Stomach smooth muscle (tissue), 2 donors: ENCODE data around the gene DDR2.

ENCODE experiments used
- H3K27ac ChIP-seq: one replicate; pipeline ENCODE4 v1.7.0; 2013; ENCODE audit warnings: mild to moderate bottlenecking, low read length, inconsistent platforms
- H3K27me3 ChIP-seq, 2 donors: one replicate each; pipeline ENCODE4 v1.7.0; 2013; ENCODE audit warnings: low read length in 2 of 2; ENCODE audit not compliant: insufficient read depth in 2 of 2, control insufficient read depth in 1 of 2
- H3K36me3 ChIP-seq, 2 donors: one replicate each; pipeline ENCODE4 v1.7.0; 2013; ENCODE audit warnings: low read length in 2 of 2; ENCODE audit not compliant: control insufficient read depth in 2 of 2, insufficient read depth in 2 of 2
- H3K4me1 ChIP-seq: one replicate; pipeline ENCODE4 v1.7.0; 2013; ENCODE audit warnings: low read length; ENCODE audit not compliant: control insufficient read depth, insufficient read depth
- H3K4me3 ChIP-seq, 2 donors: one replicate each; pipeline ENCODE4 v1.7.0; 2013; ENCODE audit warnings: low read length in 2 of 2
- H3K9ac ChIP-seq, 2 donors: one replicate each; pipeline ENCODE4 v1.7.0; 2013; ENCODE audit warnings: low read length in 2 of 2, mild to moderate bottlenecking in 1 of 2
- H3K9me3 ChIP-seq, 2 donors: one replicate each; pipeline ENCODE4 v1.7.0; 2013; ENCODE audit warnings: low read length in 2 of 2; ENCODE audit not compliant: control insufficient read depth in 2 of 2
- donor health status: healthy.
- donor health status: Pancreatic carcinoma.

The DDR2 gene

GRCh38 chr1:162671664-162672410 lies 39.6 kb downstream of the DDR2 start:
- Histone ChIP-seq H3K27me3 (no peaks in the 10 kb centered on the region), H3K4me1 (peaks cover 26% of the 10 kb centered on the region), H3K36me3 (peaks cover 0 to 2% of the 10 kb centered on the region in 2 donors), H3K9me3 (no peaks in the 10 kb centered on the region), H3K9ac (no peak overlapping the region), H3K27ac (peak overlapping the region; percentile 80), H3K4me3 (no peak overlapping the region)

GRCh38 chr1:162672622-162673260 lies 40.5 kb downstream of the DDR2 start:
- peaks cover 33% of the 10 kb centered on the region for H3K4me1 ChIP-seq
- peak overlapping the region; percentile 19 for H3K27ac ChIP-seq
- H3K36me3 ChIP-seq: no peaks in the 10 kb centered on the region
- no peak overlapping the region for H3K4me3 ChIP-seq
- no peaks in the 10 kb centered on the region for H3K27me3 ChIP-seq
- no peaks in the 10 kb centered on the region for H3K9me3 ChIP-seq
- no peak overlapping the region for H3K9ac ChIP-seq

GRCh38 chr1:162674034-162674608 lies 41.9 kb downstream of the DDR2 start:
- Histone ChIP-seq H3K4me3 (no peak overlapping the region), H3K9me3 (no peaks in the 10 kb centered on the region), H3K4me1 (peaks cover 43% of the 10 kb centered on the region), H3K27me3 (no peaks in the 10 kb centered on the region), H3K27ac (peak overlapping the region; percentile 19), H3K36me3 (no peaks in the 10 kb centered on the region), H3K9ac (no peak overlapping the region)

- Histone ChIP-seq H3K9me3 (no peaks in the 10 kb centered on the region), H3K4me1 (peaks cover 37% of the 10 kb centered on the region), H3K27me3 (no peaks in the 10 kb centered on the region), H3K36me3 (no peaks in the 10 kb centered on the region), H3K4me3 (peak overlapping the region in 1 of 2 donors; percentile 4), H3K27ac (peak overlapping the region; percentile 69), H3K9ac (no peak overlapping the region)
Measured at GRCh38 chr1:162676087-162676486, 43.8 kb downstream of the DDR2 start.

GRCh38 chr1:162676750-162677149 lies 44.5 kb downstream of the DDR2 start:
- Histone ChIP-seq H3K4me1 (peaks cover 37% of the 10 kb centered on the region), H3K27me3 (no peaks in the 10 kb centered on the region), H3K9ac (peak overlapping the region; percentile 3 to 8), H3K27ac (peak overlapping the region; percentile 69), H3K4me3 (peak overlapping the region in 1 of 2 donors; percentile 44), H3K9me3 (no peaks in the 10 kb centered on the region), H3K36me3 (no peaks in the 10 kb centered on the region)

GRCh38 chr1:162677607-162678371 lies 45.5 kb downstream of the DDR2 start:
- Histone ChIP-seq H3K4me1 (peaks cover 40% of the 10 kb centered on the region), H3K9me3 (no peaks in the 10 kb centered on the region), H3K9ac (peak overlapping the region in 1 of 2 donors; percentile 8), H3K36me3 (no peaks in the 10 kb centered on the region), H3K27me3 (no peaks in the 10 kb centered on the region), H3K4me3 (no peak overlapping the region), H3K27ac (peak overlapping the region; percentile 69)

GRCh38 chr1:162678439-162678838 lies 46.2 kb downstream of the DDR2 start:
- Histone ChIP-seq H3K4me1 (peaks cover 40% of the 10 kb centered on the region), H3K4me3 (peak overlapping the region in 1 of 2 donors; percentile 47), H3K27ac (peak overlapping the region; percentile 68), H3K27me3 (no peaks in the 10 kb centered on the region), H3K9me3 (no peaks in the 10 kb centered on the region), H3K36me3 (no peaks in the 10 kb centered on the region), H3K9ac (peak overlapping the region in 1 of 2 donors; percentile 11)

GRCh38 chr1:162679298-162679697 lies 47.0 kb downstream of the DDR2 start:
- H3K27ac ChIP-seq: peak overlapping the region; percentile 68
- H3K27me3 ChIP-seq: no peaks in the 10 kb centered on the region
- H3K9me3 ChIP-seq: no peaks in the 10 kb centered on the region
- H3K4me3 ChIP-seq: no peak overlapping the region
- H3K4me1 ChIP-seq: peaks cover 40% of the 10 kb centered on the region
- peak overlapping the region in 1 of 2 donors; percentile 11 for H3K9ac ChIP-seq
- no peaks in the 10 kb centered on the region for H3K36me3 ChIP-seq

- no peaks in the 10 kb centered on the region for H3K36me3 ChIP-seq
- H3K4me1 ChIP-seq: peaks cover 50% of the 10 kb centered on the region
- H3K9ac ChIP-seq: peak overlapping the region; percentile 21 to 35
- peak overlapping the region in 1 of 2 donors; percentile 17 for H3K4me3 ChIP-seq
- H3K27ac ChIP-seq: peak overlapping the region; percentile 87
- H3K9me3 ChIP-seq: no peaks in the 10 kb centered on the region
- H3K27me3 ChIP-seq: no peaks in the 10 kb centered on the region
Measured at GRCh38 chr1:162680419-162681121, 48.3 kb downstream of the DDR2 start.

GRCh38 chr1:162681122-162681436 lies 48.8 kb downstream of the DDR2 start:
- H3K9me3 ChIP-seq: no peaks in the 10 kb centered on the region
- H3K9ac ChIP-seq: peak overlapping the region; percentile 21 to 35
- peak overlapping the region; percentile 87 for H3K27ac ChIP-seq
- H3K4me1 ChIP-seq: peaks cover 47% of the 10 kb centered on the region
- peak overlapping the region in 1 of 2 donors; percentile 17 for H3K4me3 ChIP-seq
- no peaks in the 10 kb centered on the region for H3K27me3 ChIP-seq
- no peaks in the 10 kb centered on the region for H3K36me3 ChIP-seq
